GM18507 (cell line): ENCODE data around the gene TNNI3.
"Not testable (repeated sequence)": the region's sequence is repeated elsewhere in the genome, so short reads cannot be mapped to it uniquely, and the experiment has no call there.

ENCODE experiments used
- DNase-seq: peaks from one replicate; pipeline ENCODE4 v3.0.0; 2011; ENCODE audit warnings: low read depth; ENCODE audit not compliant: insufficient read length; ENCODE audit errors: extremely low spot score
- FAIRE-seq: peaks from 2 replicates; lab custom pipeline; 2011; peaks lifted over from hg19 to GRCh38; lab: Jason Lieb, UNC

The TNNI3 gene

DNA sequence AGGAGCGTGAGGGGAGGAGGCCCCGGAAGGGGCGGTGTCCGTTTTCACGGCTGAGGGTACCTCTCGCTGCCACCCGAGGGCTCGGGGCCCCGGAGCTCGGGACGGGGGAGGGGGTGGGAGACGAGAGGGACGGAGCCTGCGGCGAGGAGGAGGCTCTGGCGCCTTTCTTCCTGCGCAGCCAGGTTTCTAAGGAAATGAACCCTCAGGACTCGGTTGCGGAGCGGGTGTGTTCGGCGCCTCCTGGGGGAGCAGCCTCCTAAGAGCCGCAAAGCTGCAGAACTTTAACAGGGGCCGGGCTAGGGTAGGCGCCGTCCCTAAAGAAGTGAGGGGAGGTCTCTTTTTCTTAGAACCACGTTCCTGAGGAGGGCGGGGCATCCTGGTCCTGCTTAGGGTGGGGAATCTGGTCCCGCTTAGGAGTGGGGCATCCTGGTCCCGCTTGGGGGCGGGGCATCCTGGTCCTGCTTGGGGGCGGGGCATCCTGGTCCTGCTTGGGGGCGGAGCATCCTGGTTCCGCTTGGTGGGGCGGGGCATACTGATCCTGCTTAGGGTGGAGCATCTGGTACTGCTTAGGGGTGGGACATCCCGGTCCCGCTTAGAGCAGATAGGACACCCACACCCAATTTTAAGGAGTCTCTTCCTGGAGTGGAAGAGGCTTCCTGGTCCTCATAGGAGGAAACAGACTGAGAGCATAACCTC, 16.3 kb upstream of the TNNI3 start:
- DNase-seq = no peak
- no peak for FAIRE-seq

DNA sequence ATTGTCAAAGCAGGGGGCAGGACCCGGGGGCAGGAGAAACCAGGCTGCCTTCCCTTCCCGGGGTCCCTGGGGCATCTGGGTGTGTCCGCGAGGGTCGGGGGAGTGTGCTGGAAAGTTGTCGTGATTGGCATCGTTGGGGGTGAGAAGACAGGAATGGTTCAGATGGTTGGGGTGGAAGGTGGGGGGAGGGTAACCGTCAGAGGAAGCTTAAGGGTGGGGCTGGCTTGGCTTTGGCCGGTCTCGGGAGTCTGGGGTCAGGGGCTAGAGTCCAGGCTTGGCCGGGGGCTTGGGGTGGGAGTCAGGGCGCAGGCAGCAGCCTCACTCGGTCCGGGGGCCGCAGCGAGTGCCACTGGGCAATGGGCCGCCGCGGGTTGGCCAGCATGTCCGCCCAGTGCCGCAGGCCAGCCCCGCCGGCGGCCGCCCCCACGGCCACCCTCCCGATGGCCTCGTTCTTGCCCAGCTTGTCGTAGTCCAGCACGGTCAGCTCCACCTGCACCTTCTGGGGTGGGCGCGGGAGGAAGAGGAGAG, 15.7 kb upstream of the TNNI3 start:
- FAIRE-seq (no peak), DNase-seq (no peak)

DNA sequence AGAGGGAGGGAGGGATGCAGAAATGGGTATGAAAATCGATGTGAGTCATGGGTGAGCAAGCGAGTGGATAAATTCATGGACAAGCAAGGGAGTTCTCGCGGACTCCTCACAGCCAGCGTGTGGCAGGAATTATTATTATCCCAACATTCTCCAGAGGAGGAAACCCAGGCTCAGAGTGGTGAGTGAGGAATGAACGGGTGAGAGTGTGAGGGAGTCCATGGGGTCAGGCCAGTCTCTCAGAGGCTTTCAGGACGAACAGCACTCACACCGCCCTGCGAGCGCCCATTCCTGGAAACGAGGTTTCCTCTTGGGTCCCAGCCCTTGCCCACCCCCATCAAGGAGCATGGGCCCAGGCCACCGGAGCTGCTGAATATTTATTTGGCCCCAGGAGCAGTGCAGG, 15.2 kb upstream of the TNNI3 start:
- DNase-seq = no peak
- FAIRE-seq = no peak

DNA sequence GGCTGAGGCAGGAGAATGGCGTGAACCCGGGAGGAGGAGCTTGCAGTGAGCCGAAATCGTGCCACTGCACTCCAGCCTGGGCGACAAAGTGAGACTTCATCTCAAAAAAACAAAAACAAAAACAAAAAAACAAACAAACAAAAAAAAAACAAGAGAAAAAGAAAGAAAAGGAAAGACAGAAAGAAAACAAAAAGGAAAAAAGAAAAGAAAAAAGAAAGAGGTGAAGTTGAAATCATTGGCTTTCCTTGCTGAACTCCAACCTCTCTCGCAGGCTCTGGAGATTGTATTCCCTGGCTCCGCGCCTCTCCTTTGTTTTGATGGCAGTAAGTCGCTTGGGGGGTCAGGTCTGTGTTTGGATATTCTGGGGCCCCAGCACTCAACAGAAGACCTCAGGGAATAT, 14.8 kb upstream of the TNNI3 start:
- FAIRE-seq, DNase-seq: not testable (repeated sequence)

DNA sequence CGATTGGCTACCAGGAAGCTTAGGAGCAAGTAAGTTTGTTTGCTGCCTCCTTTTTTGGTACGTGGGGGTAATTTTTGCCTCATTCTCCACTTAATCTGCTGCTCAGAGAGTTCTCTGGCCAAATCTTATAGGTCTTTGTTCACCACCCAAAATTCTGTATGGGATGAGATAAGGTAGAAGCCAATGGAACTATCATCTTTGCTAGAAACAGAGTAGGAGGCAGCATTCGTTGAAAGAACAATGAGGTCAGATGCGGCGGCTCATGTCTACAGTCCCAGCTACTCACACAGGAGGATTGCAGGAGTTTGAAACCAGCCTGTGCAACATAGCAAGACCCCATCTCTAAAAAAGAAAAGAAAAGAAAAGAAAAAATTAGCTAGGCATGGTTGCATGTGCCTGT, 13.9 kb upstream of the TNNI3 start:
- FAIRE-seq (no peak), DNase-seq (no peak)

DNA sequence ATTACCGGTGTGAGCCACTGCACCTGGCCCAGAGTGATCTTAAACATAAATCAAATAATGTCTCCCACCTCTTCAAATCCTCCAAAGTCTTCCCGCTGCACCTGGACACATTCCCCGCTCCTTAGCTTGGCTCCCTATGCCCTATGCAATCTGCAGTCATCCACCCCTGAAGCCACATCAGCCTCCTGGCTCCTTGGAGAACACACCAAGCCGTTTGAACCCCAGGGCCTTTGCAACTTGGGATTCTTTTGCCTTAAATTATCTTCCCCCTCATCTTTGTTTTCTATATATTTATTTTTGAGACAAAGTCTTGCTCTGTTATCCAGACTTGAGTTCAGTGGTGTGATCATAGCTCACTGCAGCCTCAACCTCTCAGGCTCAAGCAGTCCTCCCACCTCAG, 11.6 kb upstream of the TNNI3 start:
- DNase-seq (no peak), FAIRE-seq (no peak)

DNA sequence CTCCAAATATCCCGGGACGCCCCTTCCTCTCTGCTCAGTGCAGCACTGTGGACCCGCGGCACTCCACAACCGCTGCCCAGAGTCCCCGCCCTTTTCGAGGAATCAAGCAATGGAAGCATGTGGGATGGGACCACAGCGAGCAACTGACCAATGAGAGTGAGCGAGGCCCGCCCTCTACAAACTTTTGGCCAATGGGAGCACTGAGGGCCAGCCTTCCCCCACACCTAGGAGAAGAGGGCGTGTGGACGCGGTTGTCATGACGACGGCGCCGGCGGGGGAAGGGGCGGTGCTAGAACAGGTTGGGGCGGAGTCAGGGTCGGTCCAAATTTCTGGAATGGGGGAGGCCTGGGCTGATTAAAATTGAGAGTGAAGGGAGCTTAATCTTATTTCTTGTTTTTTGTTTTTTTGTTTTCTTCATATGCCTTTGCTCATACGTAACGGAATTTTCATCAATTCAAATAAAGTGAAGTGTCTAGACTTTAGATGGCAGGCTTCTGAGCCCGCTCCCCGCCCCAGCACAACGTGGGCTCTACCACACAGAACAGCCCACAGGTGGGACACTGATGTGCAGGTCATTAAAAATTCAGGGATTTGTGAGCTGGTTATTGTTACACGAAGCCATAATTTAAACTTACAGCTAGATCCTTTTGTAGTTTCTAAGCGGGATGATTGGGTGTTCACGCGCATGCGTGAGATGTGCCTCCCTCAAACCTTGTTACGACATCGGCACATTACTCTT, 9.2 kb upstream of the TNNI3 start, which contains the start of gene DNAAF3:
DNAAF3 (minus strand) TSS at position 84 of the 739 bp plus-strand sequence. CDS start 200 bp downstream, outside the sequence.
- DNase-seq = peak; percentile 91
- FAIRE-seq = peak; percentile 94

DNA sequence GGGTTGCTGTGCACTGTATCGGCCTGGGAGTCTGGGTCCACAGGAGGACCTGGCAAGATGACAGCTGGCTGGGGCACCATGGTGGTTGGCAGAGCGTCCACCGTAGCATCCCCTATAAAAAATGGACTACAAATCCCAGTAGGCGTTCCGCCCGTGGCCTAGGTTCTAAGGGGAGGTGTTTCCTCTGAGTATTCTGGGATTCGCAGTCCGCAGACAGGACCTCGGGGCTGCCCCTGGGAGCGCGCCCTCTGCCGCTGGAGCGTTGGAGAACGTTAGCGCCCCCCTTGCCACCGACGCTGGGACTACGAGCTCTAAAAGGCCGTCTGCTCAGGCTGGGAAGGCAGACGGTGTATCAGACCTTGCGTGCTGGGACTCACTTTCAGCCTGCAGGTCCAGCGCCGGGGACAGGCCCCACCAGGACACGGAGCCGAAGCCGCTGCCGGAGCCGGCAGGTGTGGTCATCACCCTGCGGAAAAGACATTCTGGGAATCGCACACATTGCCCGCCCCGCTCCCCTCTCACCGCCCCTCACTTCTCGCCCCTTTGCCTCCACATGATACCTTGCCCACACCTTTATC, 8.5 kb upstream of the TNNI3 start:
- no peak for DNase-seq
- FAIRE-seq = no peak

DNA sequence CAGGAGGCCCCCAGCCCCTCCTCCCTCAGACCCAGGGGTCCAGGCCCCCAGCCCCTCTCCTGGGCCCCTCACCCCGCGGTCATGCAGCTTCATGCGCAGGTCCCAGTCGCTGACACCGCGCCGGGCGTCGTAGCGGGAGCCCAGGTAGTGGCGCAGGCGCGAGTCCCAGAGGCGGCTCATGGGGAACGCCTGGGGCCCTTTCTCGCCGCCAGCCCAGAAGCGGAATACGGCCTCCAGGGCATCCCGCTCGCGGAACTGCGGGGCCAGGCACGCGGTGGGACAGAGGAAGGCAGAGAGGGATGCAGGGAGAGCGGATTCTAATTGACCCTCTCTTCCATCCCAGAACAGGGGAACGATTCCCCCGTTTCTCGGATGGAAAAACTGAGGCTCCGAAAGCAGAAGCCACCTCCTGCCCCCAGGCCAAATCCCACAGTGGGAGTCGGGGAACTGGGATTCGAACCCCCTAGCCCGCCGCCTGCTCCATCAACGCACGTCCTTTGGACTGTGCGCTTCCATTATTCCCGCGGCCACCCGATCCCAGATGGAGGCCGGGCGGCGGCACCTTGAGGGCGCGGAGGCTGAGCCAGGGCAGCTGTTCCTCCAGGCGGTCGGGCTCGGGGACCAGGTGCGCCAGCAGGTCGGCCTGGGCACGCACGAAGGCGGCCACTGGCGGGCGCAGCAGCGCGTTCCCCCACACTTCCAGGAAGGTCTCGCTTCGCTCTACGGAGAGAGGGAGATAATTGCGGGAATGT, 4.2 kb upstream of the TNNI3 start:
- DNase-seq (no peak), FAIRE-seq (no peak)

DNA sequence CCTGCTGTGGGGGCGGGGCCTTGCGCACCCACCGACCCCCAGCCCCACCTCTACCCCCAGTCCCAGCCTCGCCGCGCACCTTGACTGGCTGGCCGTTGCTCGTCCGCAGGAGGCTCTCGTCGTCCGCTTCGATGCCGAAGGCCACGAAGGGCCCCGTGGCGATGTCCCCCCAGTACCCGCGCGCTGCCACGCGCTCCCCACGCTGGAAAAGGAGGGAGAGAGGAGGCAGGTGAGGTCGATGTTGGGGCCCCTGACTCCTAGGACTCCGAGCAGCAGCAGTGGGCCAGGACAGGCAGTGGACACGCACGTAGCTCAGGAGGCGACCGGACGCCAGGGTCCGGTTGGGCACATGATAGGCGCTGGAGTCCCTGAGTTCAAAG, 3.4 kb upstream of the TNNI3 start:
- FAIRE-seq = no peak
- no peak for DNase-seq

DNA sequence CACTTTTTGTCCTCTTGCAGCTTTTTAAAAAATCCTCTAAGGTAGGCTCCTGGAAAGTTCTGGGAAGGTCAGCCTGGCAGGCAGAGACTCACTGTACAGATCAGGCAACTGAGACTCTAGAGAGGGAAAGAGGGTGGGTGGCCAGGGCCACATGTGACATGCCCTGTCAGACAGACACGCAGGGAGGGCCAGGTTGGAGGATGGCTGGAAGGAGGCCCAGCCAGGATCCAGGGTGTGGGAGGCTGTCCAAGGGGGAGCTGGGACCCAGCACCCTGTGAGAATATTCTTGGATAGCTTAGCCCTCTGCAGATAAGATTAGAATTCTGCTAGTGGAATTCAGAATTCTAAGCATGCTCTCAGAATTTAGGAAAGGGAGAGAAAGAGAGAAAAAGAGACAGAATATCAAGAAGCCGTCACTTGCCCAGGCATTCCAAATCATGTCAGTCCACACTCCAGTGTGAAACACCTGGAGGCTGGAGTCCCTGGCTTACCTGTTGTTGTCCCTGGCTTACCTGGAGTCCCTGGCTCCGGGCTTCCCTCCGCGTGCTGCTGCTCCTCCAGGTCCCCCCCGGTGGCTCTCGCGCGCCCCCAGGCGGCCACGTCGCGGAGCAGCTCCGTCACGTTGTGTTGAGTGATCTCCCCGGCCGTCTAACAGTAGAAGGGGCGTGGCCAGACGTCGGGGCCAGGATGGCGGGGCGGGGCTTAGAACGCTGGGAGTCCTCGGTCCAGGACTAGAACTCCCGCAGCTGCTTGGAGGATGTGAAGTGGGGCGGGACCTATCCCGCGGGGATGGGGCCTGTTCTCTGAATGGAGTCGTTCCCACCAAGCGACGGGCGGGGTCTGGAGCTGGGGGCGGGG, 2.8 kb upstream of the TNNI3 start:
- peak; percentile 73 for FAIRE-seq
- DNase-seq = peak; percentile 95

DNA sequence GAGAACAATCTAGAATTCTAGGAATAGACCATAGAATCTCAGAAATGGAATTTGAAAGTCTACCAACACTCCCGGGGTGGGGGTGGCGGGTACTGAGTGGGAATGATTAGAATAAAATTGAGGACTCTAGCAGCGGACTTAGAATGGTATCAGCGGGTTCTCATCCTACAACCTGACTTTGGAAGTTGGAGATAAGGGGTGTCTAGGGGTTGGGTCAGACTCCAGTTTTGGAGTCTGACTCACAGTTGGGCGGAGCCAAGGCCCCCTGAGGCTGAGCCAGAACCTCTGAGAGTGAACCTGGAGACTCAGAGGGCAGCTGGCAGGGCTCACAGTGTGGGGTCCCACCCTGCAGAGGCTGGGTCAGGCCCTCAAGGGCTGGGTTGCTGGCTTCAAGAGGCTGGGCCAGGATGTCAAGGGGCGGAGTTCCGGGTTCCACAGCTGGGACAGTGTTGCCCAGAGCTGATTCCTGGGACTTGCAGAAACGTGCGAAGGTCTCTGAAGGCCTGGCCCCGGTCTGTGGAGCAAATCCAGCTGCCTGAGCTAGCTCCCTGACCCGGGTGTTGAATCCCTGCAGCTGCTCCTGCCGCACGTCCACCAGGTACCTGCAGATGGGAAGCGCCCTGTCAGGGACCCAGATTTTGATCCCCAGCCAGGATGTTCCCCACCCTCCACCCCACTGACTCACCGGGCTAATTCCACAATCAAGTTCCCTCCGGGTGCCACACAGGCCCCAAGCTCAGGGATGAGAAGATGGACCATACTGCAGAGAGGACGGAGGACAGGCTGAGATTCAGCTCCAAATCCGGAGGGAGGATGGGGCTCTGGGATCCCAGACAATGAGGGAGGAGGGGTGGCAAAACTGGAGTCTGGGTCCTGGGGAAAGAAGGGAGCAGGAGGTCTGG, 1.6 kb upstream of the TNNI3 start:
- no peak for FAIRE-seq
- no peak for DNase-seq

DNA sequence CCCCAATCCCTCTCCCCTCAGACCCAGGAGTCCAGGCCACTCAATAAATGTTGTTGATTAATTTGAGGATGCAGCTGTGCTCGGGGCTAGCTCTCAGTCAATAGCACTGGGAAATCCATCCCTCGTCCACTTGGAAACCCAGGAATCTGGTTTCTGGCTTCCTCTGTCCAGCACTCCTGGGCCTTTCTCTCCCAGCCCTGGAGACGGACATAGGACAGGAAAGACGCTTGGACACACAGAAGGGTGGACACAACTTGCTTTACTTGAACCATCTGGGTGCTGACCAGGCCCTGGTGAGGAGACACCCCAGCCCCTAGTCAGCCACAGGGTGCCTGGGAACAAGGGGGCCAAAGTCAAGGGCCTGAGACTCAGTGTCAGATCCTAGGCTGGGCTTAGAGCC, 891 bp upstream of the TNNI3 start:
- DNase-seq = no peak
- FAIRE-seq = no peak

DNA sequence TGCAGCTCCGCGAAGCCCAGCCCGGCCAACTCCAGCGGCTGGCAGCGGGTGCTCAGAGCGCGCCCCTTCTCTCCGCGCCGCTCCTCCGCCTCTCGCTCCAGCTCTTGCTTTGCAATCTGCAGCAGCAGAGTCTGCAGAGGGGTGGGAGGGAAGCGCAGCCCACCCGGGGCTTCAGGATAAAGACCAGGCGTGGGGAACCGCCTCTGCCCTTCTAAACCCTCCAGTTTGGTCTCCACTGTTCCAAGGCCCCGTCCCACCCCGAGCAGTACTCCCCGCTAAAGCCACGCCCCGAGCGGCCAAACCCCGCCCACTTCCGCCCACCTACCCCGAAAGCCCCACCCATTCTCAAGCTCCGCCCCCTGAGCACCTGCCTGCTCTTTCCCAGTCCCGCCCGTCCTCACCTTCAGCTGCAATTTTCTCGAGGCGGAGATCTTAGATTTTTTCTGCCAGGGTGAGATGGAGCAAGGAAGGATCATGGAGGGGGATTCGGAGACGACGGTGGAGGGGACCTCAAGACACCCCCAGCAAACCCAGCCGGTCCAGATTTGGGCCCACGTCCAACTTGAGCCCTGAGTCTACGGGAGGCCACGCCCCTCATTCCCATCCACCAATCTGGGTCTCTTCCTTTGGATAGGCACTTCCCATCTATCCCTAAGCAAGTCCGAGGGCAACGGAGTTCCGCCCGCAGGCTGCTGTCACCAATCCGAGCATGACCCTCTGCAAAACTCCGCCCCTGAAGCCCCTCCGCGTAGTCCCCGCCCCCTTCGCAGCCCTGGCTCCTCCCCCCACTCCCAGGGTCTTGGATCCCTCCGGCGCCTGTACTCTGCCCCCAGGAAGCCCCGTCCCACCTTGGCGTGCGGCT, 1.1 kb downstream of the TNNI3 start:
- no peak for FAIRE-seq
- no peak for DNase-seq

DNA sequence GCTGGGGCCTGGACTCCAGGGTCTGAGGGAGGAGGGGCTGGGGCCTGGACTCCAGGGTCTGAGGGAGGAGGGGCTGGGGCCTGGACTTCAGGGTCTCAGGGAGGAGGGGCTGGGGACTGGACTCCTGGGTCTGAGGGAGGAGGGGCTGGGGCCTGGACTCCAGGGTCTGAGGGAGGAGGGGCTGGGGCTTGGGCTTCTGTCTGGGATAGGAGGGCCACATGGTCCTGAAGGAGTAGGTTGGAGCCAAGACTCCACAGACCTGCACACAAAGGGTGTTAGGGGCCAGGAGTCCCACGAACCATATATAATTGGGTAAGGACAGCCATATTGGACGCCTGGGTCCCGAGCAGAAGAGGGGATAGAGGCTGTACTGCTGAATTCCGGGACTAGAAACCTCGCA, 1.7 kb downstream of the TNNI3 start:
- not testable (repeated sequence) for DNase-seq, FAIRE-seq

DNA sequence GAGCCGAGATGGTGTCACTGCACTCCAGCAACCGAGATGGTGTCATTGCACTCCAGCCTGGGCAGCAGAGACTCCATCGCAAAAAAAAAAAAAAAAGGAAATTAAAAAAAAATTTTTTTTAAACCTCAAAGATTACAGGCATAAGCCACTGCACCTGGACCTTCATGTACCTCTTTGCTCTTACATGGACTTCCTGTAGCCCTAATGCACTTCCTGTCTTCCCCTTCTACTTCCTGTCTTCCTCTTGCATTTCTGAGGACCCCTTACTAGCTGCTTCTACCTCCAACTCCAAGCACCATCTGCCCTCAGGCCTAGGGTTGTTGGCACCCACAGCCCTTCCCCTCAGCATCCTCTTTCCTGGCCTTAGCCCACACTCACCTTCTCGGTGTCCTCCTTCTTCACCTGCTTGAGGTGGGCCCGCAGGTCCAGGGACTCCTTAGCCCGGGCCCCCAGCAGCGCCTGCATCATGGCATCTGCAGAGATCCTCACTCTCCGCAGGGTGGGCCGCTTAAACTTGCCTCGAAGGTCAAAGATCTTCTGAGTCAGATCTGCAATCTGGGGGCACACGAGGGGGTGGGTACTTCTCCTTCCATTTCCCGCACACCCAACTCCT, 3.8 kb downstream of the TNNI3 start:
- no peak for FAIRE-seq

DNA sequence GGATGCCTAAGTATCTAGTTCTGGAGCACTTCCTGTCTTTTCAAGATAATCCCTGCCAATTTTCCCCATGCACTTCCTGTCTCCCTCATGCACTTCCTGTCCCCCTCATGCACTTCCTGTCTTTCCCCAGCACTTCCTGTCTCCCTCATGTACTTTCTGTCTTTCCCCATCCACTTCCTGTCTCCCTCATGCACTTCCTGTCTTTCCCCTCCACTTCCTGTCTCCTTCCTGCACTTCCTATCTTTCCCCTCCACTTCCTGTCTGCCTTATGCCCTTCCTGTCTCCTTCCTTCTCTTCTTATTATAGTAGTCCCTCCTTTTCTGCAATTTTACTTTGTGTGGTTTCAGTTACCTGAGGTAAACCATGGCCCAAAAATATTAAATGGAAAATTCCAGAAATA, 5.5 kb downstream of the TNNI3 start:
- FAIRE-seq (no peak), DNase-seq (no peak)

More for the DNA sequence above, 3.8 kb downstream of the TNNI3 start:
- no peak for DNase-seq
